ENCODE measurements around the gene PIGL.
A peak's percentile ranks its signal among the peaks of the same experiment; 100 is the strongest.

Gene PIGL

DNA sequence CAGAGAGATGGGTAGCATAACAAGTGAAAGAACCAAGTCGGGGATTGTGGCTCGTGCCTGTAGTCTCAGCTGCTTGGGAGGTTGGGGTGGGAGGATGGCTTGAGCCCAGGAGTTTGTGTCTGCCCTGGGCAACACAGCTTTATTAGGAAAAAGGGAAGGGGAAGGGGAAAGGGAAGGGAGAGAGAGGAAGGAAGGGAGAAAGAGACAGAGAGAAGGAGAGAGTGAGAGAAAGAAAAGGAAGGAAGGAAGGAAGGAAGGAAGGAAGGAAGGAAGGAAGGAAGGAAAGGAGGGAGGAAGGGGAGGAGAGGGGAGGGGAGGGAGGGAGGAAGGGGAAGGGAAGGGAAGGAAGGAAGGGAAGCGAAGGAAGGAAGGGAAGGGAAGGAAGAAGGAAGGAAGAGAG lies 103.0 kb downstream of the PIGL start:
- peaks cover 7 to 62% (median 17%) of the 10 kb centered on the region in 3 donors for H3K36me3 ChIP-seq
- intact Hi-C loops (cut with DNase I; ENCODE audit: low total_unique reads): no loop called here

DNA sequence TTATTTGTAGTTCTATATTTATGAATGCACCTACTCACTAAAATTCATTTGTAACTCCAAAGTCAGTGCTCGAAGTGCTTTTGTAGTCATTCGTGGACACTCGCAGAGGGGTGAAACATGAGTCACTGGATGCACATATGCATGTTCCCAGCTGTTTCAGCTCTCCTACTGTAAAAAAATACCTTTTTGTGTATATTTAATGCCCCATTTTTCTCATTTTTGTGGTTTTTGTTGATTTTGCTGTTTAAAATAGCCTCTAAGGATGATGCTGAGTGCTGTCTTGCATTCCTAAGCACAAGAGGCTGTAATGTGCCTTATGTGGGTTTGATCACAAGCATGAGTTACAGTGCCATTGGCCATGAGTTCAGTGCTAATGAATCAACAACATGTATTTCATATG lies 105.6 kb downstream of the PIGL start:
- Histone ChIP-seq H3K4me1 (no peaks in the 10 kb centered on the region), H3K9me3 (no peaks in the 10 kb centered on the region), H3K27ac (no peak overlapping the region), H3K36me3 (peaks cover 17 to 65% (median 22%) of the 10 kb centered on the region in 3 donors), H3K4me3 (no peak overlapping the region), H3K27me3 (no peaks in the 10 kb centered on the region)
- no peak for DNase-seq
- intact Hi-C loops (cut with DNase I; ENCODE audit: low total_unique reads): no loop called here
- TF ChIP-seq, protein P1, sequence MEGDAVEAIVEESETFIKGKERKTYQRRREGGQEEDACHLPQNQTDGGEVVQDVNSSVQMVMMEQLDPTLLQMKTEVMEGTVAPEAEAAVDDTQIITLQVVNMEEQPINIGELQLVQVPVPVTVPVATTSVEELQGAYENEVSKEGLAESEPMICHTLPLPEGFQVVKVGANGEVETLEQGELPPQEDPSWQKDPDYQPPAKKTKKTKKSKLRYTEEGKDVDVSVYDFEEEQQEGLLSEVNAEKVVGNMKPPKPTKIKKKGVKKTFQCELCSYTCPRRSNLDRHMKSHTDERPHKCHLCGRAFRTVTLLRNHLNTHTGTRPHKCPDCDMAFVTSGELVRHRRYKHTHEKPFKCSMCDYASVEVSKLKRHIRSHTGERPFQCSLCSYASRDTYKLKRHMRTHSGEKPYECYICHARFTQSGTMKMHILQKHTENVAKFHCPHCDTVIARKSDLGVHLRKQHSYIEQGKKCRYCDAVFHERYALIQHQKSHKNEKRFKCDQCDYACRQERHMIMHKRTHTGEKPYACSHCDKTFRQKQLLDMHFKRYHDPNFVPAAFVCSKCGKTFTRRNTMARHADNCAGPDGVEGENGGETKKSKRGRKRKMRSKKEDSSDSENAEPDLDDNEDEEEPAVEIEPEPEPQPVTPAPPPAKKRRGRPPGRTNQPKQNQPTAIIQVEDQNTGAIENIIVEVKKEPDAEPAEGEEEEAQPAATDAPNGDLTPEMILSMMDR (IDR thresholded peaks at IDR 0.05): no peak

More for the DNA sequence above, 103.0 kb downstream of the PIGL start:
- H3K4me3 ChIP-seq: no peak overlapping the region
- no peak overlapping the region for H3K27ac ChIP-seq
- DNase-seq: no peak
- H3K27me3 ChIP-seq: no peaks in the 10 kb centered on the region
- H3K9me3 ChIP-seq: no peaks in the 10 kb centered on the region
- no peaks in the 10 kb centered on the region for H3K4me1 ChIP-seq
- TF ChIP-seq, protein P1 (IDR thresholded peaks at IDR 0.05): no peak

DNA sequence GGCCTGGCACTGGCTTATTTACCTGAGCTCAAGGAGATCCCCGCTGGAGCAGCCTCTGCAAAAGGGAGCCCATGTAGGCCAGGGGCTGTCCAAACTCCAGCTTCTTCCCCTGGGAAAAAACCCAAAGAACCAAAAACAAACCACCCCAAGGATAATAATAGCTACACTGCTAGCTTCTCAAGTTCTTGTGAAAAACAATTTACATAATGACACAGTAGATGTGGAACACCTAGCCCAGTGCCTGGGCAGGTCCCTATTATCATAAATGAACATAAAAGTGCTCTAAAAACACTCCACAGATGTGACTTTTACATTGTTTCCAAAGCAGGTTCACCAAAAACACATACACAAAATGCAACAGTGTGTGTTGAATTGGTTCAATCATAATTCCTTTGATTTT lies 109.0 kb downstream of the PIGL start:
- intact Hi-C loops (cut with DNase I; ENCODE audit: low total_unique reads): no loop called here
- TF ChIP-seq, protein P1 (IDR thresholded peaks at IDR 0.05): no peak
- peaks cover 0 to 15% (median 9%) of the 10 kb centered on the region in 4 donors for H3K4me1 ChIP-seq
- H3K27me3 ChIP-seq: no peaks in the 10 kb centered on the region
- H3K9me3 ChIP-seq: no peaks in the 10 kb centered on the region
- no peak for DNase-seq
- peaks cover 16 to 39% (median 17%) of the 10 kb centered on the region in 3 donors for H3K36me3 ChIP-seq
- H3K27ac ChIP-seq: no peak overlapping the region
- no peak overlapping the region for H3K4me3 ChIP-seq

DNA sequence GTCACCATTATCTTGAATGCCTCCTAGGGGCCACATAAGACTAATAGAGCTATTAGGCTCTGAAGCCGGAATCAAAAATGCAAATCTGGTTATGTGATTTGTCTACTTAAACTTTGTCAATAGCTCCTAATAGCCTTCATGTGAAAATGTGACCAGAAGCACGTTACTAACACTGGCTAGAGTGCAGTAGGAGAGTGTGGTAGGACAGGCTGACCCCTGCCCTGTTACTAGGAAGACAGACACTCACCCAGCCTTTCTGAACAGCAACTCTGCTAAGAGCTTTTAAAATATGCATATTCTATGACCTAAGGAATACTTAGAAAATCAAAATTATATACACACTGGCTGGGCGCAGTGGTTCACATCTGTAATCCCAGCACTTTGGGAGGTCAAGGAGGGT lies 110.0 kb downstream of the PIGL start:
- DNase-seq: no peak
- H3K4me3 ChIP-seq: no peak overlapping the region
- peaks cover 16 to 28% (median 17%) of the 10 kb centered on the region in 3 donors for H3K36me3 ChIP-seq
- no peak overlapping the region for H3K27ac ChIP-seq
- intact Hi-C loops (cut with DNase I; ENCODE audit: low total_unique reads): no loop called here
- peaks cover 0 to 15% (median 9%) of the 10 kb centered on the region in 4 donors for H3K4me1 ChIP-seq
- H3K27me3 ChIP-seq: no peaks in the 10 kb centered on the region
- H3K9me3 ChIP-seq: no peaks in the 10 kb centered on the region
- TF ChIP-seq, protein P1 (IDR thresholded peaks at IDR 0.05): no peak

DNA sequence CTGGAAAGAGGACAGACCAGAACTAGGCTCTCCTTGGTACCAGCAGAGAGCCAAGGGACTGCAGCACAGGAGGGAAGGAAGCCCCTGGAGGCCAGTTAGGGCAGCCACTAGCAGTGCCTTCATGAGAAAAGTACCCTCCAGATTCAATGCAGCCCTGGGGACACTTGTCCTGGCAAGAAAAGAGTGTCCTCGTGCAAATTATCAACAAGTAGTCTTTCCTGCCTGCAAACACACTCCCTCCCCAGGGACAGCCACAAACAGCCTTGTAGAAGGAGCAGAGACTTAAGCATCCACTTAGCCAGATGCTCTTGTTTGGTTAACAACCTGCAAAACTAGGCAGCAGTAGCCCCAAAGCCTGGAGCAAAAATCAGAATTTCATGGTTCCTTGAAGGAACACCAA lies 112.0 kb downstream of the PIGL start:
- Histone ChIP-seq H3K36me3 (peaks cover 16 to 24% (median 17%) of the 10 kb centered on the region in 3 donors), H3K27me3 (no peaks in the 10 kb centered on the region), H3K27ac (peak overlapping the region in 1 of 2 donors; percentile 40), H3K4me1 (peaks cover 0 to 15% (median 9%) of the 10 kb centered on the region in 4 donors), H3K9me3 (no peaks in the 10 kb centered on the region), H3K4me3 (peak overlapping the region; percentile 34 to 36)
- peak in 1 of 2 donors; percentile 21 for DNase-seq
- TF ChIP-seq, protein P1 (IDR thresholded peaks at IDR 0.05): no peak
- intact Hi-C loops (cut with DNase I; ENCODE audit: low total_unique reads): no loop called here
